Parathyroid adenoma (tissue), 2 donors: ENCODE data around the gene VEPH1.
A peak's percentile ranks its signal among the peaks of the same experiment; 100 is the strongest.

Source experiments
- H2AFZ ChIP-seq: fragments of 300-600 bp; sonication (generic); one replicate; pipeline ENCODE4 v1.7.0; 2017; ENCODE audit warnings: antibody characterized with exemption, mild to moderate bottlenecking
- H3K27ac ChIP-seq: fragments of 300-600 bp; sonication (generic); one replicate; pipeline ENCODE4 v1.7.0; 2017
- H3K27me3 ChIP-seq: fragments of 300-600 bp; sonication (generic); one replicate; pipeline ENCODE4 v1.7.0; 2017; ENCODE audit warnings: low read length; ENCODE audit not compliant: control insufficient read depth, insufficient read depth
- H3K36me3 ChIP-seq: fragments of 300-600 bp; sonication (generic); one replicate; pipeline ENCODE4 v1.7.0; 2017; ENCODE audit warnings: low read length; ENCODE audit not compliant: control insufficient read depth, insufficient read depth
- H3K4me1 ChIP-seq: fragments of 300-600 bp; sonication (generic); one replicate; pipeline ENCODE4 v1.7.0; 2017; ENCODE audit warnings: control low read depth
- H3K4me2 ChIP-seq: fragments of 300-600 bp; sonication (generic); one replicate; pipeline ENCODE4 v1.7.0; 2017; ENCODE audit warnings: low read length
- H3K4me3 ChIP-seq: fragments of 300-600 bp; sonication (generic); one replicate; pipeline ENCODE4 v1.7.0; 2017; ENCODE audit warnings: low read depth, low read length
- H3K79me2 ChIP-seq: fragments of 300-600 bp; sonication (generic); one replicate; pipeline ENCODE4 v1.7.0; 2017; ENCODE audit warnings: control low read depth
- H3K9ac ChIP-seq: fragments of 300-600 bp; sonication (generic); one replicate; pipeline ENCODE4 v1.7.0; 2017; ENCODE audit warnings: mild to moderate bottlenecking
- H3K9me3 ChIP-seq: fragments of 300-600 bp; sonication (generic); one replicate; pipeline ENCODE4 v1.7.0; 2017; ENCODE audit warnings: low read length; ENCODE audit not compliant: control insufficient read depth
- TF ChIP-seq, protein P1 (sequence below): fragments of 300-600 bp; sonication (generic); IDR thresholded peaks from one replicate; pipeline ENCODE4 v1.7.0; 2017; ENCODE audit warnings: antibody characterized with exemption, mild to moderate bottlenecking
- donor health status: primary hyperparathyroidism.

Gene VEPH1

DNA sequence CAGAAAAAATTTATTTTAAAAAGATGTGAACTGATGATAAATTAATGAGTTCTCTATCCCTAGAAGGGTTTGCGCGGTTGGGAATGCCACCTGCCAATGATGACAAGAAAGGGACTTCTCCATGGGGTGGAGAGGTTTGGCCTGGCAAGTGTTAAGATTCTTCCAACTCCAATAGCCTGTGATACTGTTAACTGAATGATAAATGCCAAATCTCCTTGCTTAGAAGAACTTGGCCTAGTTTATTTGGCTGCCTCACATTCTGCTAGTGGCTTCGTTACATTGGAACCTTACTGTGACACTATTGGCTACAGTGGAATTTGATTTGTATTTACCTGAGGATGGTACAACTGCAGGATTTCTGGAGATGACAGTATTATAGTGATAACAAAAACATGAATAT lies 251.5 kb downstream of the VEPH1 start:
- Histone ChIP-seq H3K27me3 (no peaks in the 10 kb centered on the region), H3K9me3 (no peaks in the 10 kb centered on the region), H3K27ac (no peak overlapping the region), H3K4me3 (no peak overlapping the region), H3K4me2 (no peak overlapping the region), H2AFZ (no peak overlapping the region), H3K79me2 (no peaks in the 10 kb centered on the region), H3K4me1 (peaks cover 15% of the 10 kb centered on the region), H3K36me3 (no peaks in the 10 kb centered on the region), H3K9ac (no peak overlapping the region)
- TF ChIP-seq, protein P1, sequence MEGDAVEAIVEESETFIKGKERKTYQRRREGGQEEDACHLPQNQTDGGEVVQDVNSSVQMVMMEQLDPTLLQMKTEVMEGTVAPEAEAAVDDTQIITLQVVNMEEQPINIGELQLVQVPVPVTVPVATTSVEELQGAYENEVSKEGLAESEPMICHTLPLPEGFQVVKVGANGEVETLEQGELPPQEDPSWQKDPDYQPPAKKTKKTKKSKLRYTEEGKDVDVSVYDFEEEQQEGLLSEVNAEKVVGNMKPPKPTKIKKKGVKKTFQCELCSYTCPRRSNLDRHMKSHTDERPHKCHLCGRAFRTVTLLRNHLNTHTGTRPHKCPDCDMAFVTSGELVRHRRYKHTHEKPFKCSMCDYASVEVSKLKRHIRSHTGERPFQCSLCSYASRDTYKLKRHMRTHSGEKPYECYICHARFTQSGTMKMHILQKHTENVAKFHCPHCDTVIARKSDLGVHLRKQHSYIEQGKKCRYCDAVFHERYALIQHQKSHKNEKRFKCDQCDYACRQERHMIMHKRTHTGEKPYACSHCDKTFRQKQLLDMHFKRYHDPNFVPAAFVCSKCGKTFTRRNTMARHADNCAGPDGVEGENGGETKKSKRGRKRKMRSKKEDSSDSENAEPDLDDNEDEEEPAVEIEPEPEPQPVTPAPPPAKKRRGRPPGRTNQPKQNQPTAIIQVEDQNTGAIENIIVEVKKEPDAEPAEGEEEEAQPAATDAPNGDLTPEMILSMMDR = no peak

DNA sequence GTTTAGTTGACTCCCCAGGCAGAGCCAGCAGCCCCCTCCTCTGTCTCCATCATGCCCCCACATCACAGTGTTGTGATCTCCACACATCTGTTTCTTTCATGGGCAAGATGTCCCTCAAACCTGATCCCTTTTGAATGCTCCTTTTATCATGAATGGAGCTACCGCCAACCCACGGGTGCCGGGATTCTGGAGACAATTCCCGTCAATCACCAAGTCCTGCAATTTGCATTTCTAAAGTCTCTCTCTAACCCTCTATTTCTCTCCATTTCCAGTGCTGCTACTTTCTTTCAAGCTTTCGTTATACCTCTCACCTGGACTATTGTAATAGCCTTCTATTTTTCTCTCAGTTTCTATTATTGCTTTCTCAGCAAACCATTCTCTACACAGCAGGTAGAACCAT lies 253.6 kb downstream of the VEPH1 start:
- H3K4me2 ChIP-seq = no peak overlapping the region
- H3K4me1 ChIP-seq = peaks cover 15% of the 10 kb centered on the region
- H2AFZ ChIP-seq = no peak overlapping the region
- no peaks in the 10 kb centered on the region for H3K9me3 ChIP-seq
- H3K27me3 ChIP-seq = no peaks in the 10 kb centered on the region
- TF ChIP-seq, protein P1 = no peak
- no peak overlapping the region for H3K9ac ChIP-seq
- H3K36me3 ChIP-seq = no peaks in the 10 kb centered on the region
- H3K4me3 ChIP-seq = no peak overlapping the region
- H3K27ac ChIP-seq = no peak overlapping the region
- H3K79me2 ChIP-seq = no peaks in the 10 kb centered on the region

DNA sequence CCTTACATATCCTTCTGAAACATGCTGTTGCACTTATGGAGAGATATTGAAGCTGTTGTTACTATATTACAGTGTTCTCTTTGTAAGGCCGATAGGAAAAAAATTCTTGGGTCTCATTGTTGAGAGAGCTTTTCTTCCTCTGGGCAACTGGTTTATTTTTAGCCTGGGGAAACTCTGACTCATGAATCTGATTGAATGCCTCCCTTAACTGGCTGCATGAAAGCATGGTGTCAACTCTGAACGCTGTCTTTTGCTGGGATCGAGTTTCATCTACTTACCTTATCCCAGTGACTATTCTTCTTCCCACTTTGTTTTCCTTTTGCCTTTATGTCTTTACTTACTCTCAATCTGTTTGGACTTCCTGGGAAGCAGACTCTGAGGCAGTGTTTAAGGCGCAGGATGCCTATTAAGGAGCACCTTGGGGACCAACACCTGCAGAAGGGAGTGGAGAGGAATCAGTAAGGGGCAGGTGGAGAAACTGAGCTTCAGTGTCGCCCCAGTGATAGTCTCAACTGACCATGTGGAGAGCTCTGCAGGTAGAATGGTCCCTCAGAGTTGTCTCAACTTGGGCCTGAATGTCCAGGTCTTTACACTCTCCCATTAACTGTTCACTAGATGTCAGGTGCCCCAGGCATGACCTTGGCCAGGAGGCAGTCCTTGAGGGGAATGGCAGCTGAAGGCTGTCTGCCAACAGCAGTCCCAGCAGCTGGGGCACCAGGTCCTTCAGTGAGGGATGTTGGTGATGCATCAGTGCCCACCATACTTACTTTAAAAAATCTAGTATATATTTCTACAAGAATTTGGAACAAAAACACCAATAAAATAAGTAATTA lies 254.4 kb downstream of the VEPH1 start:
- H3K9ac ChIP-seq = no peak overlapping the region
- H3K27ac ChIP-seq = peak overlapping the region; percentile 62

DNA sequence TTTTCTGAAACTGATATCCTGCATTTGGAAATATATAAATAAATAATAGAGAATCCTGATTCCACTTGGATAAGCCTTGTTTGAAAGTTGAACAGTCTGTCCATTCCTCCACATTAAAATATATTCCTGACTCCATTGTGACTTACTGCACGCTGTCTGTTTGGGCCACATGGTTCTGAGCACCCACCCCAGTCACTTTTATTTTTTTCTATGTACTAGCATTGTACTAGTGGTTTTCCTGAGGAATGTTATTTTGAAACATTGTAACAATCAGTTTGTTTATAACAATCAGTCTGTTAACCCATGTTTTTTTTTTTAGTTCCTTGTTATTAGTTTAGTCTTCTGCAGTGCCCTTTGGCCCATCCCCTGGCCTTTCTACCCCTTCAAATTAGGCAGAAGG lies 255.8 kb downstream of the VEPH1 start:
- peaks cover 15% of the 10 kb centered on the region for H3K4me1 ChIP-seq
- H3K9me3 ChIP-seq = no peaks in the 10 kb centered on the region
- no peak overlapping the region for H3K9ac ChIP-seq
- no peaks in the 10 kb centered on the region for H3K36me3 ChIP-seq
- H3K27ac ChIP-seq = no peak overlapping the region
- H3K79me2 ChIP-seq = no peaks in the 10 kb centered on the region
- no peak overlapping the region for H3K4me2 ChIP-seq
- H3K4me3 ChIP-seq = no peak overlapping the region
- TF ChIP-seq, protein P1 = no peak
- no peaks in the 10 kb centered on the region for H3K27me3 ChIP-seq
- H2AFZ ChIP-seq = peak overlapping the region; percentile 25

More for the DNA sequence above, 254.4 kb downstream of the VEPH1 start:
- Histone ChIP-seq H3K36me3 (no peaks in the 10 kb centered on the region), H3K9me3 (no peaks in the 10 kb centered on the region), H3K27me3 (no peaks in the 10 kb centered on the region), H3K4me3 (no peak overlapping the region), H3K4me1 (peaks cover 15% of the 10 kb centered on the region), H3K4me2 (peak overlapping the region; percentile 33), H3K79me2 (no peaks in the 10 kb centered on the region), H2AFZ (peak overlapping the region; percentile 72)
- TF ChIP-seq, protein P1 = no peak

DNA sequence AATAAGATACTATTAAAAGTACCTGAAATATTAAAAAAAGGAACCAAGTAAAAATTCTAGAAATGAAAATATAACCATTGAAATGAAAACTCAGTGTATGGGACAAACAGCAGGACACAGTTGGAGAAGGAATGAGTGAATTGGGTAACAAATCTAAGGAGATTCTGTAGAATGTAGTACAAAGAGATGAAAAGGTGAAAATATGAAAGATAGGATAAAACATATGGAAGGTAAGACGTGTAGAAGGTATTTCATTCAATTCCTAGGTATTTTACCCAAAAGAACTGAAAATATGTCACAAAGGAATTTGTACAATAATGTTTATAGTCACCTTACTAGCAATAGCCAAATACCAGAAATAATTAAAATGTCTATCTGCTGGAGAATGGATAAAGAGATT lies 260.4 kb downstream of the VEPH1 start:
- no peak overlapping the region for H3K27ac ChIP-seq
- H3K9me3 ChIP-seq = no peaks in the 10 kb centered on the region
- no peak overlapping the region for H3K9ac ChIP-seq
- H3K4me1 ChIP-seq = peaks cover 8% of the 10 kb centered on the region
- TF ChIP-seq, protein P1 = no peak
- no peak overlapping the region for H3K4me2 ChIP-seq
- no peaks in the 10 kb centered on the region for H3K27me3 ChIP-seq
- no peaks in the 10 kb centered on the region for H3K36me3 ChIP-seq
- H3K79me2 ChIP-seq = no peaks in the 10 kb centered on the region
- no peak overlapping the region for H2AFZ ChIP-seq
- no peak overlapping the region for H3K4me3 ChIP-seq
